Stomach (tissue), 9 donors: ENCODE results near the gene MATN1. TPM values are rescaled to one million over a fixed set of nuclear protein-coding genes. Genes with fewer than 3 reads are reported as not detected.

Experiments
- DNase-seq, 2 donors: peaks; one replicate each; pipeline versions ENCODE4 v3.0.0 to v3.0.0-alpha.2; 2013 to 2019
- H3K27ac ChIP-seq, 5 donors: fragments of 200-600 bp in 4 of 5; sonication (generic) in 4 of 5; one replicate each; pipeline ENCODE4 v1.5.1; 2013 to 2019; ENCODE audit warnings: mild to moderate bottlenecking in 1 of 5, moderate library complexity in 1 of 5
- H3K27me3 ChIP-seq, 3 donors: fragments of 200-600 bp; sonication (generic); one replicate each; pipeline ENCODE4 v1.5.1; 2017 to 2019; ENCODE audit warnings: mixed run types in 1 of 3
- H3K36me3 ChIP-seq, 4 donors: fragments of 200-600 bp; sonication (generic); 1 replicate in 3 of 4; 2 replicates in 1 of 4; pipeline ENCODE4 v1.5.1; 2016 to 2019
- H3K4me1 ChIP-seq, 4 donors: fragments of 200-600 bp; sonication (generic); one replicate each; pipeline ENCODE4 v1.5.1; 2016 to 2019
- H3K4me3 ChIP-seq, 4 donors: fragments of 200-600 bp; sonication (generic) in 3 of 4; one replicate each; pipeline ENCODE4 v1.5.1; 2016 to 2019; ENCODE audit warnings: mild to moderate bottlenecking in 1 of 4
- H3K9me3 ChIP-seq, 4 donors: fragments of 200-600 bp; sonication (generic); one replicate each; pipeline ENCODE4 v1.5.1; 2016 to 2019
- EP300 ChIP-seq: sonication (generic); formaldehyde crosslinking; IDR thresholded peaks from one replicate; pipeline ENCODE4 v1.6.1; 2017; ENCODE audit warnings: antibody characterized with exemption
- POLR2A ChIP-seq, 4 donors: fragments of 450-650 bp; IDR thresholded peaks; one replicate each; pipeline ENCODE4 v1.6.1; 2016; ENCODE audit warnings: antibody characterized with exemption in 4 of 4, control low read depth in 2 of 4, mild to moderate bottlenecking in 1 of 4, moderate library complexity in 1 of 4
- POLR2AphosphoS5 ChIP-seq, 3 donors: sonication (generic); formaldehyde crosslinking; IDR thresholded peaks; one replicate each; pipeline ENCODE4 v1.6.1; 2016; ENCODE audit warnings: antibody characterized with exemption in 3 of 3
- WGBS, 5 donors: extraction: QIAGEN DNeasy Blood & Tissue Kit in 3 of 5; methylation state at CpG; one replicate each; pipeline versions ENCODE4 v1.1.5 to v1.1.7; 2013 to 2018; 5-methylcytosine and 5-hydroxymethylcytosine counted together
- intact Hi-C: fragments of 100-400 bp; cut with DNase I; formaldehyde crosslinking; loops from one replicate; pipeline ENCODE4 v1.15.1; 2023; ENCODE audit warnings: low total_unique reads
- polyA plus RNA-seq, 3 donors: library from polyadenylated mRNA; stranded (reverse); fragments of 200-250 nt; gene quantifications; one replicate each; pipeline ENCODE4 v1.2.3, GENCODE V29; 2013
- total RNA-seq, 5 donors: library from RNA; depleted of rRNA; stranded (reverse); fragments of >200 nt; gene quantifications; one replicate each; pipeline versions ENCODE4 v1.1.0 to v1.2.3, GENCODE V29; 2014 to 2016
- TF ChIP-seq, protein P1 (sequence below), 7 experiments: fragments of 450-650 bp in 4 of 7; fragments of 200-600 bp in 3 of 7; sonication (generic) in 3 of 7; IDR thresholded peaks; one replicate each; pipeline ENCODE4 v1.5.1; 2016 to 2019; ENCODE audit warnings: antibody characterized with exemption in 7 of 7, control low read depth in 2 of 7, mild to moderate bottlenecking in 1 of 7
- donor health status: healthy with polysubstance abuse.
- donor health status: Bipolar disorder and iron deficiency.
- donor health status: healthy.

The MATN1 gene
- total and polyA plus RNA-seq, 8 donors, result 1.7 TPM; not detected in 7

DNA sequence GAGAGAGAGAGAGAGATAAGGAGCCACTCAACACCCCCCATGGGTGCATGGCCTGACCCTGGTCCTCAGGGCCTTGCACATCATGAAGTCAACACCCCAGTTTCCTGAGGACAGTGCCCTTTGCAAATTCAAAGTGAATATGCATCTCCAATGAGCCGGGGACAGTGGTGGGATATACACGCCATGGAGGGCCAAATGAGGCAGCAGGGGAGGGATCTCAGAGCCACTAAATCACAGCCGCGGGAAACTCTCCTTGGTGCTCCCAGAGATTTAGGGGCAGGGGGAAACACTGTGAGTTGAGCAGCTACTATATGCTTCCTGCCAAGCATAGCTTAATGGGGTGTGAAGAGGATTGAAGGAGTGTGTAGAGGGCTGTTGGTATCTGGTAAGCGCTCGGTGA, 35.5 kb downstream of the MATN1 start:
- DNase-seq, result no peak
- TF ChIP-seq EP300 (no peak), POLR2AphosphoS5 (IDR thresholded peaks at IDR 0.05) (no peak), POLR2A (IDR thresholded peaks at IDR 0.05) (no peak)
- TF ChIP-seq, protein P1, sequence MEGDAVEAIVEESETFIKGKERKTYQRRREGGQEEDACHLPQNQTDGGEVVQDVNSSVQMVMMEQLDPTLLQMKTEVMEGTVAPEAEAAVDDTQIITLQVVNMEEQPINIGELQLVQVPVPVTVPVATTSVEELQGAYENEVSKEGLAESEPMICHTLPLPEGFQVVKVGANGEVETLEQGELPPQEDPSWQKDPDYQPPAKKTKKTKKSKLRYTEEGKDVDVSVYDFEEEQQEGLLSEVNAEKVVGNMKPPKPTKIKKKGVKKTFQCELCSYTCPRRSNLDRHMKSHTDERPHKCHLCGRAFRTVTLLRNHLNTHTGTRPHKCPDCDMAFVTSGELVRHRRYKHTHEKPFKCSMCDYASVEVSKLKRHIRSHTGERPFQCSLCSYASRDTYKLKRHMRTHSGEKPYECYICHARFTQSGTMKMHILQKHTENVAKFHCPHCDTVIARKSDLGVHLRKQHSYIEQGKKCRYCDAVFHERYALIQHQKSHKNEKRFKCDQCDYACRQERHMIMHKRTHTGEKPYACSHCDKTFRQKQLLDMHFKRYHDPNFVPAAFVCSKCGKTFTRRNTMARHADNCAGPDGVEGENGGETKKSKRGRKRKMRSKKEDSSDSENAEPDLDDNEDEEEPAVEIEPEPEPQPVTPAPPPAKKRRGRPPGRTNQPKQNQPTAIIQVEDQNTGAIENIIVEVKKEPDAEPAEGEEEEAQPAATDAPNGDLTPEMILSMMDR (IDR thresholded peaks at IDR 0.05), result no peak

DNA sequence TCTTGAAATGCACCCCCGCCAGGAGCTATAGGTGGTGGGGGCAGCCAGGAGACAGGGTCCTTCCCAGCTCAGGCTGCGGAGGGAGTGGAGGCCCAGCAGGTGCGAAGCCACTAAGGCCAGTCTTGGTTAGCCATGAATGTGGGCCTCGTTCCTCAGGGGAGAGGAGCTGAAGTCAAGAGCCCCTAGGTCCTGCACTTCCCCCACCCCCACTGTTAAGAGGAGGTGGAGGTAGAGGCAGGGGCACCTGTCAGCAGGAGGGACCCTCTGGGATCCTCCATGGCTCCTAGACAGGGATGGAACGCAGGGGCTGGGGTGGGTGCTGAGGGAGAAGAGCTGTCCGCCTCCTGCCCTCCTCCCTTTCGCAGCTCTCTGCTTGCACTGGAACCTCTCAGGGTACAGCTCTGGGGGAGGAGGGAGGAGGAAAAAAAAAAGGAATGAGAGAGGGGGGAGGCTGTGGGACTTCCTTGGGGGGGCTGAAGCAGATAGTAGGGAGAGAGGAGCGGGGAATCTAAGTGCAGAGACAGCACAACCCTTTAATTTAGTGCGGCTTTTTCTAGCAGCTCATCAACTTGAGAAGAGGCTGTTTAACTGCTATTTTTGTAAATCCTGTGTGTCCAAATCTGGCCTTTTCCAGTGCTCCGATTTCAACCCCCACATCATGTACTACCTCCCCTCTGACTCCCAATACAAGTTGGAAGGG, 37.0 kb downstream of the MATN1 start:
- H3K9me3 ChIP-seq, result no peaks in the 10 kb centered on the region
- TF ChIP-seq POLR2A (IDR thresholded peaks at IDR 0.05) (no peak), EP300 (no peak), POLR2AphosphoS5 (IDR thresholded peaks at IDR 0.05) (no peak)
- TF ChIP-seq, protein P1 (IDR thresholded peaks at IDR 0.05), result no peak
- H3K27me3 ChIP-seq, result peaks cover 7 to 76% (median 34%) of the 10 kb centered on the region in 3 donors
- no peak overlapping the region for H3K4me3 ChIP-seq
- intact Hi-C loops, result no loop called here
- no peak overlapping the region for H3K27ac ChIP-seq
- peaks cover 0 to 14% (median 10%) of the 10 kb centered on the region in 4 donors for H3K4me1 ChIP-seq
- 58 to 79% (median 68%) methylated on average over 8 to 10 of the region's 10 CpGs for WGBS, 5 donors
- H3K36me3 ChIP-seq, result no peaks in the 10 kb centered on the region
- no peak for DNase-seq

More for the DNA sequence above, 35.5 kb downstream of the MATN1 start:
- no peaks in the 10 kb centered on the region for H3K9me3 ChIP-seq
- intact Hi-C loops, result no loop called here
- peaks cover 0 to 14% (median 10%) of the 10 kb centered on the region in 4 donors for H3K4me1 ChIP-seq
- H3K36me3 ChIP-seq, result no peaks in the 10 kb centered on the region
- no peak overlapping the region for H3K4me3 ChIP-seq
- H3K27me3 ChIP-seq, result peaks cover 7 to 65% (median 30%) of the 10 kb centered on the region in 3 donors
- 91 to 96% (median 93%) methylated on average over 6 of the region's 6 CpGs for WGBS, 5 donors
- no peak overlapping the region for H3K27ac ChIP-seq

- Histone ChIP-seq H3K27me3 (peaks cover 7 to 71% (median 34%) of the 10 kb centered on the region in 3 donors), H3K9me3 (no peaks in the 10 kb centered on the region), H3K27ac (peak overlapping the region in 1 of 5 donors; percentile 25), H3K4me1 (peaks cover 0 to 14% (median 10%) of the 10 kb centered on the region in 4 donors), H3K4me3 (peak overlapping the region in 3 of 4 donors; percentile 13 to 39 (median 28)), H3K36me3 (no peaks in the 10 kb centered on the region)
- no peak for DNase-seq
- TF ChIP-seq, protein P1 (IDR thresholded peaks at IDR 0.05), result no peak
- TF ChIP-seq POLR2AphosphoS5 (IDR thresholded peaks at IDR 0.05), result no peak
- TF ChIP-seq POLR2A (IDR thresholded peaks at IDR 0.05), result no peak
- no peak for TF ChIP-seq EP300
- intact Hi-C loops, result no loop called here
- WGBS, 5 donors, result 21 to 33% (median 26%) methylated on average over 9 to 11 of the region's 11 CpGs
Observed at GRCh38 chr1:30685796-30686165, 37.6 kb downstream of the MATN1 start.

- peaks cover 7 to 74% (median 34%) of the 10 kb centered on the region in 3 donors for H3K27me3 ChIP-seq
- H3K27ac ChIP-seq, result peak overlapping the region in 1 of 5 donors; percentile 25
- peak overlapping the region; percentile 13 to 39 (median 24) for H3K4me3 ChIP-seq
Observed at GRCh38 chr1:30684881-30685795, 38.2 kb downstream of the MATN1 start.

More at GRCh38 chr1:30684881-30685795, 38.2 kb downstream of the MATN1 start:
- TF ChIP-seq POLR2A (IDR thresholded peaks at IDR 0.05) (no peak), EP300 (no peak), POLR2AphosphoS5 (IDR thresholded peaks at IDR 0.05) (peak in 1 of 3 donors; percentile 44)
- intact Hi-C loops, result no loop called here
- peaks cover 0 to 14% (median 10%) of the 10 kb centered on the region in 4 donors for H3K4me1 ChIP-seq
- no peaks in the 10 kb centered on the region for H3K36me3 ChIP-seq
- peak; percentile 87 to 94 for DNase-seq
- 4 to 11% (median 5%) methylated on average over 24 to 56 of the region's 56 CpGs for WGBS, 5 donors
- peaks cover 0 to 3% (median under 1%) of the 10 kb centered on the region in 4 donors for H3K9me3 ChIP-seq
